Activated T-helper 9 cell treated with anti-CD3 and anti-CD28 coated beads, Interleukin-2, amount 50 U/mL, for 16 hours (primary cell): ENCODE measurements around the gene C2orf81.
"Not testable (repeated sequence)": the region's sequence is repeated elsewhere in the genome, so short reads cannot be mapped to it uniquely, and the experiment has no call there.

Source experiments
- DNase-seq: peaks from one replicate; pipeline ENCODE4 v3.0.0-alpha.2; 2020; ENCODE audit warnings: low read depth

The C2orf81 gene

DNA sequence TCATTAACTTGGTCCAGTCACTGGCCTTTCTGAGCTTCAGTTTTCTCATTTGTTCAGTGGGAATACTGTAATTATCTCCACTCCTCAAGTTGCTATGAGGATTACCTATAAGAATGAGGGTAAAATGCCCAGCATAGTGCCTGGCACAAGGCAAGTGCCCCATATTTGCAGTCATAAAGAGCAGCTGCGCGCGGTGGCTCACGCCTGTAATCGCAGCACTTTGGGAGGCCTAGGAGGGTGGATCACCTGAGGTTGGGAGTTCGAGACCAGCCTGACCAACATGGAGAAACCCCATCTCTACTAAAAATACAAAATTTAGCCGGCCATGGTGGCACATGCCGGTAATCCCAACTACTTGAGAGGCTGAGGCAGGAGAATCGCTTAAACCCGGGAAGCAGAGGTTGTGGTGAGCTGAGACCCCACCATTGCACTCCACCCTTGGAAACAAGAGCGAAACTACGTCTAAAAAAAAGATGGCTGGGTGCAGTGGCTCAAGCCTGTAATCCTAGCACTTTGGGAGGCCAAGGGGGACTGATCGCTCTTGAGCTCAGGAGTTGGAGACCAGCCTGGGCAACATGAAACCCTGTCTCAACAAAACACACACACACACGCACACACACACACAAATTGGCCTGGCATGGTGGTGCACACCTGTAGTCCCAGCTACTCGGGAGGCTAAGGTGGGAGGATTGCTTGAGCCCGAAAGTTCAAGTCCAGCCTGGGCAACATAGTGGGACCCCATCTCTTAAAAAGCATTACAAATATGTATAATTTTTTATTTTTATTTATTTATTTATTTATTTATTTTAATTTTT lies 21.3 kb upstream of the C2orf81 start:
- not testable (repeated sequence) for DNase-seq

DNA sequence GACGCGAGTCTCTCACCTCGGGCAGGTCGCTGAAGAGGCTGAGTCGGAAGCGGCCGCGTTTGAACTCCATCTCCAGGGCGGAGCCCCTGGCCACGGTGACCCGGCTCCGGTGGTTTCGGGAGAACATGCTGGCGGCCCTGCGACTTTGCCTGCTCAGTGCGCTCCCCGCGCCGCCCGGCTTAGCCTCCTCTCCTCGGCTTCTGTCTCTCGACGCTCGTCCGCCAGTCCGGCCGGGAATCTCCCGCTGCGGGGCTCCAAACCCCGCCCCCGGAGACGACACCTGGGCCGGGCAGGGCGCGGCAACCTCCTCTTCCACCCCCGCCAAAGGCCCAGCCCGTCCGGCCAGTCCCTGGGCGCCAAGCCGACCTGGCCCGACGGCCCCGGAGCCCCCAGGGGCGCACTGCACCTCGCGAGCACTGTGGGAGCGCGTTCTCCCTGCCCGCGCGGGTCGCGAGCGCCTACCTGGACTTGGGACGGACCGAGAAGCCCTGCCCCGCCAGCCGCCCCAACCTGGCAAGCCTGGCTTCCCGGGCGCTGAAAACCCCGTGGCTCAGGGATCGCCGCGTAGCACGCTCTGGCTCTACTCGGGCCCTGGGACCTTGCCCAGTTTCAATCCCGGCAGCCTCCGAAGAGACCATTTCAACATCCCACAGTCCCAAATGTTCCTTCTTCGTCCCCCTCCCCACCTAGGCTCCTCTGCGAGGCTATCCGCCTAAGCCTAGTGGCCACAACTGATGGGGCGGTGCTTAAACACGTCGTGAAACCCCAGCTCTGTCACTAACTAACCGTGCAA lies 20.5 kb upstream of the C2orf81 start, which contains the start of gene RTKN:
Gene RTKN, minus strand, starts transcription at position 248 of the 793 bp plus-strand sequence. Its CDS starts 121 bp downstream, at position 127.
- no peak for DNase-seq

DNA sequence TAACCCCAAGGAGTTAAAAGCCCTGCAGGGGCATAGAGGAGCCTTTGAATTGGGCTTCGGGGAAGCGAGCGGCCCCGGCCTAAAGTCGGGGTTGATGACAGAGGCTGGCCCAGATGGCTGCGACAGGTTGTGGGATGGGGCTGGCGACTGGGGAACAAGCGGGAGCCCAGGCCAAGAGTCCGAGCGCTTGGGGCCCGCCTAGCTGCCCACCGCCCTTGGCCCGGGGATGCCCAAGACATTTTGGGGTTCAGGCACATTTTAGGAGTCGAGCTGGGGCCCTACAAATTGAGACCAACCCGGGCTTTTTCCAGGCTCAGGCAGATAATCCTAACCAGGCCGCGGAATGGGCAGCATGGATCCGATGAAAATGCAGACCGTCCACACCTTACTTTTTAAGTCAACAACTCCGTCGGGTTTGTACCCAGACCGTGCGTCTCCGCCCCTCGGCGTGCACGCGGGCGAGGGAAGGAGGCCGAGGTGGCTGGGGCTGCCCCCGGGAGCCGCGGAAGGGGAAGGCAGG lies 19.8 kb upstream of the C2orf81 start:
- no peak for DNase-seq

DNA sequence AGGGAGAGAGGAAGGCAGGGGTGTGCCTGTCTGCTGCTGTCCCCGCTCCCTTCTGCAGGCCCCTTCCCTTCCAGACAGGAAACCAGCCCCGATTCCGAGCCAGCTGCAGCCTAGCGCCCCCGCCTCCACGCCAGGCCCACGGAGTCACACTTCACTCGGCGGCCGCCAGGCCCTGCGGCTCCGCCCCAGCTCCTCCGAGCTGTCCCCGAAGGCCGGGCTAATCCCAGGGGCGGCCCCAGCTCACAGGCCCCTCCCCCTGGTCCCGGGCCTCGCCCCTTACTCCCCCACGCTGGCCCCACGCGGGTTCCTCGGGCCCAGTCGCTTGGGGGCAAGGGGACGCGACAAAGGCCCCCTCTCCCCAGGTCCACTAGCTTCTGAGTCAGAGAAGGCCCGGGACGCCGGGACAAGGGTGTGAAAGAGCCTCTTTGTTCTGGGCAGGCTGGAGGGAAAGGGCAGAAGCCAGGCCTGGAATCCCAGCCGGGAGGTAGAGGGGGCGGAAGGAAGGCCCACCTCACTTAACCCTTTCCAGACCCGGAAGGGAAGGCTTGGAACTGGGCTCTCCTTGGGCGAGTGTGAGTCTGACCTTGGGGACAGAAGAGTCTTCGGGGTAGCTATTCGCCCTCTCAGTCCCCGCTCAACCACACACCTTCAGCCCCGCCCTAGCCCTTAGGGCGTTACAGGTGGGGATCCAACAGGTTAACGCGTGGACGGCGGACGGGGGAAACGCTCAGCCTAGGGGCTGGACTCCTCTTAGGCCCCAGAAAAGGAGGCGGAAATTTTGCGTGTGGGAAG lies 19.2 kb upstream of the C2orf81 start:
- DNase-seq = no peak

DNA sequence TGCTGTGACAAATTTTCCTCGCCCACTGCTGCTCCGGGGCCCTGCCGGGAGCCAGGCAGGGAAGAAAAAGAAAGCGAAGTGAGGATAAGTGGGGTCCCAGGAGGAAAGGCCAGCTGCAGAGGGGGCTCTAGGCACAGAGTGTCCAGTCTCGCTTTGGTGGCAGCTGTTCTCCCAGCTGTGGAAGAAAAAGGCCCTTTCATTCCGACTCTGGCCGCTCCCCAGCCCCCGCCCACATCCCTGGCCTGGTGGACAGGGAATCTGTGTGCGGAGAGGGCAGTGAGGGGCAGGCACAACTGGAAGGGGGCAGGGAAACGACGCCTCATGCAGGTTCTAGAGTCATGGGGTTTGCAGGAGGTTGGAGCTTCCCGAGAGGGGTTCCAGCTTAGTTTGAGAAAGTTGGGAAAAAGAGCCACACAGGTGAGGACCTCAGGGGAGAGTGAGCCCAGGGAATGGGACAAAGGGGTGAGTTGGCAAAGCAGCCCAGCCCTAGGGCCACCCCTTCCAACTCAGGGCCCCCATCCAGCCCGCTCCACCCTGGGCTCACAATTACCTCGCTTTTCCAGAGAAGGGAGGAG lies 18.5 kb upstream of the C2orf81 start:
- no peak for DNase-seq

DNA sequence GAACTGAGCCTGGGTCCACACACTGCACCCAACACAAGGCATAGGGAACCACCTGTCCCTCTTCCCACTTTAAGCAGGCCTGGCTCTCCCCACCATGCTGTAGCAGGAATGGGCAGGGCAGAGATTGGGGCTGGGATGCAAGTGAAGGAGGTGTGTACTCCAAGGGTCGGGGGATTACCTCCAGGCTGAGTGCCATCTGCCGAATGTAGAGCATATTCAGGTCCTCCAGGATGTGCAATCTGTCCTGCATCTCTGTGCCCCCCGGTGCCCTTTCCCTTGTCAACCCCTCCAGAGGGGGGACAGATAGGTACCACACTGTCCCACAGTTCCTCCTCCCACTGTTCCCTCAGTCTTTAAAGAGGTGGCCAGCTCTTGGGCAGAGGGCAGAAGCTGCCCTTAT lies 18.0 kb upstream of the C2orf81 start:
- no peak for DNase-seq

DNA sequence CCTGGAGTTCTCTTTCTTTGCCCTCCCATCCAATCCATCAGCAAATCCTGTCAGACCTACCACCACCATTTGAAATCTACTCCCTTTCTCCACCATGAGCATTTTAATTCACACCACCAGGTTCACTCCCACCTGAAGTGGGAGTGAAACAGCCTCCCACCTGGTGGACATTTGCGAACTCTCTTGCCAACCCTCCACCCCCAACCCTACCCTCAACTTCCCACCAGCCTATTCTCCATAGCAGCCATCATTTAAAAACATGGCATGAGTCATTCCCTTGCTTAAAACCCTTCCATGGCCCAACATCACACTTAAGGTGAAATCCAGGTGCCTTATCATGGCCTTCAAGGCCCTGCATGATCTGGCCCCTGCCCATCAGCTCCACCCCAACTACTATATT lies 16.8 kb upstream of the C2orf81 start:
- no peak for DNase-seq

DNA sequence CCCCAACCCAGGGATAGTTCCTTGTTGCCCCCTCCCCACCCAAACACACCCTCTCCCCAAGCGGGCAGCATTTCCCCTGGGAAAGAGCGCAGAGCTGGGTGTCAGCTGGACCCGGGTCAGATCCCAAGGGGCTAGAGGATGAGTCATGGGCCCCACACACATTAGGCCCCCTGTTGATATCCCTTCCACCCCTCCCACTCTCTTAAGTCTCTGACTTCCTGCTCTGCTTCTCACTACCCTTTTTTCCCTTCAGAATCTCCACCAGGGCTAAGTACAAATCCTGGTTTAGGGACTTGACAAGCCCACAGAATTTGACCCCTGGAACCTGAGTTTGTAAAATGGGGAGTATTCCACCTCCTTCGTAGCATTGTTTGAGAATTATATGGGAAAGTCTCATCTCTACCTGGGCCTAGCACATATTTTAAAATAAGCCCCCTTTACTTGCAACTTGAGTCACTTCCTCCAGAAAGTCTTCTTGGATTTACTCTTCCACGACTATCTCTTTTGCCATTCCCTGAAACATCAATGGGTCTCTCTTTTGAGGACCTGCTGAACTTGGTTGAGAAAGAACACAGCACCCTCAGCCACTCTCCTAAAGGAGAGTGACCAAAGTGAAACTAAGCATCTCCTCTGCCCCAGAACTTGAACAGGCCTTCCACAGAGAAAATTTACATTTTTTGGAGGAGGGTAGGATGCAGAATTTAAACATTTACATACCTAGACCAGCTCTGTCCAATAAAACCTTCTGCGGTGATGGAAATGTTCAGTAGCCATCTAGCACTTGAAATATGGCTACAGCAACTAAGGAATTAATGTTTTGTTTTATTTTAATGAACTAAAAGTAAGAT lies 15.7 kb upstream of the C2orf81 start:
- no peak for DNase-seq

DNA sequence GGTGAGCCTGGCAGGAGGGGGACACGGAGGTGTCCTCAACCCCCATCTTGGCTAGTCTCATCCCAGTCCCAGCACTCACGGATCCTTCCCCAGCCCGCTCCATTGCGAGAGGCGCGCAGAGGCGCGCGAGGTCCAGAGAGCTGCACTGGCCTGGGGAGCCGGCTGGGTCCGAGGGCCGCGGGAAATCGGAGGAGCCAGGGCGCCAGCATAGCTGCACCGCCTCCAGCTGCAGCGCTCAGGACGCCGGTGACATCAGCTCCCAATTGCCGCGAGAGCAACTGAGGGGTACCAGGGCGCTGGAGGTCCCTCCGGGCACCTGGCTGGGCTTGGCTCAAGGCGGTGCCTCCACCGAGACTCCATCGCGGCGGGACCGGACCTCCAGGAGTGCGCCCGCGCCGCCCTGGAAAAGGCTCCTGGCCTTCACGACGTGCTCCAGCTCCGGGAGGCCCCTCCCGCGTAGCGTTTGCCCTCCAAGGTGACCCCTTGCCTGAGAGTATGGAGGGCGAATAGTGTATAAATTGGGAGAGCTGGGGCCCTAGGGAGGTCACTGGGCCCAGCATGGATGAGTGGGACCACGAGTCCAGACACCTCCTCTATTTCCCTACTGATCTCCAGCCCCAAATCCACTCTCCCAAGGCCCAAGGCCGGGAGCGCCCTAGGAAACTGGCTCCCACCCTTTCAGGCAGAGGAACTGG lies 14.8 kb upstream of the C2orf81 start:
- DNase-seq = no peak

DNA sequence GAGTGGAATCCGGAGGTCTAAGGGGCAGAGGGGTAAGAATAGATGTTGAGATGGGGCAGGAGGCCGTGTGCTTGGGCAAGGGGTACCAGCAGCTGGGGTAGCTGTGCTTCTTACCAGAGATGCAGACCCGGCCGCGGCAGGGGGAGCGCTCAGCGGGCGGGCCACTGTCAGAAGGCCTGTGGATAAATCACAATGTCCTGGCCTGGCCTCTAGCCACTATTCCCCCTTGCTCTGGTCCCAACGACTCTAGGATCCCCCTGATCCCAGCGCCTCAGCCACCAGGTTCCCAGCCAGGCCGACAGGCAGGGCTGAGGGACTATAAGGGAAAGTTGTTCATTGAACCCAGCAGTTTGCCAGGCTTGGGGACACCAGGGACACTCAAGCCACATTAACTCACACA lies 9.1 kb upstream of the C2orf81 start:
- DNase-seq = no peak

DNA sequence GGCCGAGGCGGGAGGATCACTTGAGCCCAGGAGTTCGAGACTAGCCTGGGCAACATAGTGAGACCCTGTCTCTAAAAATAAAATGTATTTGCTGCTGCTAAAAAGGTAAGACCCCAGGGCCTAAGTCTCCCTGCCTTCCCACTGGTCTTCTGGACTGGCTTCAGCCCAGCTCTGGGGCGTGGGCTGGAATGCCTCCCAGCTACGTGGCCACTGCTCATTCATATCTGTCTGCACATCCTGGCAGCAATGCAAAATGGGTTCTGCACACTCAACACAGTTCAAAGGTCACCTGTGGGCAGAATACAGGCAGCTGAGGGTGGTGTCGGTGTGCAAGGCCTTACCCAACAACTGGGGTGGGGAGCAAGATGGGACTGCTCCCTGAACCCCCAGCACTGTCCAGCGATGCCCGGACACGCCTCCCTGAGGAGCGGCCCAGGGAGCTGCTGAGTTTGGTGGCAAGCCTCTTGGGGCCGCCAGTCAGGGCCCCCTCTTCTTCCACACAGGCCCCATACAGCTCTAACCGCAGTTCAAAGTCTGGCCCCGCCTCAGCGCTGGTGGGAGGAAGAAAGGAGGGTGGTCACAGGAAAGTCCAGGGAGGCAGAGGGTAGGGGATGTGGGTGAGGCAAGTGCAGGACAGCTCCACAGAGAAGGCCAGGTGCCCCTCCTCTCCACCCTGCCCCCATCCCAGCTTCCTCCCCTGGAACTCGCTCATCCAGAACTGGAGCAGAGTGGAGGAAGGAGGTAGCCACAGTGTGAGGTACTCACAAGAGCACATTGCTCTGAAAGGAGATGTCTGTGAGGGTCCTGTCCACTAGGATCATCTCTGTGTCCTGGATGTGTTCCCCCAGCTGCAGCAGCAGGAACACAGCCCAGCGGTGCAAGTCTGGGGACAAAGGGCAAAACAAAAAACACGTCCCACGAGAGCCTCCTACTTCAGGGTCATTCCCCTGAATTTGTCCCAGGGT lies 8.3 kb upstream of the C2orf81 start:
- DNase-seq = no peak

DNA sequence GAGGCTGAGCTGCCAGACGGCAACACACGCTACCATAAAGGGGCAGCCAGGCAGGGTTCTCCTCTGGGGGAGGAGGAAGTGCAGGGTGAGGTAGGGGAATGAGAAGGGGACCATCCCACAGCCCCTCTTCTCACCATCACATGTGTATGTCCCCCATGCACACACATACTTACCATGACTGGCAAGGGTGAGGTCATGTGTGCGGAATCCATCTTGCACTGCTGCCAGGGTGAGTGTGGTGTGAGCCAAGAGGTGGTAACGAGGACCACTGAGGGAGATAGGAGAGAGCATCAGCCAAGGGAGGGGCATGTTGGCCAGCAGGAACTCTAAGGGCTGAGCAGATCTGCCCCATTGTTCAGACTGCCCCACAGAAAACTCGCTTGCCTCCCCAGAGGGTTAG lies 7.3 kb upstream of the C2orf81 start:
- no peak for DNase-seq

DNA sequence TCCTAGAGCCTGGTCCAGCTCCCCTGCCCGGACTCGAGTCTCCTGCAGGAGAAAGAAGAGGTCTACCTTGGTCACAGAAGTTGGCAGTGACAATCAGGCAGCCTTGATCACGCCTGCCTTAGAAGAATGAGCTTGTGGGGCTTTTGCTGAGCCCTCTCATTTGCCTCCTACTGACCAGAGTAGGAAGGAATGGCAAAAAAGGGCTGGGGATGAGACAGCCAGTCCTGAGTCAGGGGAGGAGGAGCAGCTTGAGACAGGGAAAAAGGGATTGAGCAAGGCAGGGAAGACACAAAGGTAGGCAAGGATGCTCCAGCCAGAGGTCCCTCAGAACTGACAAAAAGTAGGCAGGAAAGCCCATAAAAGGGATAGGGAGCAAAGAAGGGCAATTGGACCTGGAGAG lies 6.1 kb upstream of the C2orf81 start:
- no peak for DNase-seq

DNA sequence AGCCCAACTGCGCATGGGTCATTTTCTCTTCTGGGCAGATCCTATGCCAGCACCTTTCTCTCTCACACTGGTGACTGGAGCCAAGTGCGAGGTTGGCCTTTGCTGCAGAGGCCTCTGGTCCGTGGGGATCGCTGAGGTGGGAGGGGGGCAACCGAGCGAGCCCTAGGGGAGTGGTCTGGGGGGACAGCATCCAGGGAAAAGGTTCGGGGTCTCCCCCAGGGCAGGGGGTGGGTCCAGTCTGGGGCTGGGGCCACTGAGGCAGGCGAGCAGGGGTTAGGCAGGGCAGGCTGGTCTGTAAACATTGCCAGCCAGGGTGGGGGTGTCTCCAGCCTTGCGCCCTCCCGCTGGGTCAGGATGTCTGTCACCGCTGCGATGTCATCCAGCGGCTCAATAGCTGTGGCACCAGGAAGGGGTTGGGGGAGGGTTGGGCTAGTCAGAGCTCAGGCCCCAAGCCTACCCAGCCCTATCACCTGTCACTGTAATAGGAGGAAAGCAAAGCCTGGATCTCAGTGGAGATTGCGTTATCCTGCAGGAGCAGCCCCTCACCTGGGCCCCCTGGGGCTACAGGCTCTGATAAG lies 4.9 kb upstream of the C2orf81 start:
- DNase-seq = no peak

DNA sequence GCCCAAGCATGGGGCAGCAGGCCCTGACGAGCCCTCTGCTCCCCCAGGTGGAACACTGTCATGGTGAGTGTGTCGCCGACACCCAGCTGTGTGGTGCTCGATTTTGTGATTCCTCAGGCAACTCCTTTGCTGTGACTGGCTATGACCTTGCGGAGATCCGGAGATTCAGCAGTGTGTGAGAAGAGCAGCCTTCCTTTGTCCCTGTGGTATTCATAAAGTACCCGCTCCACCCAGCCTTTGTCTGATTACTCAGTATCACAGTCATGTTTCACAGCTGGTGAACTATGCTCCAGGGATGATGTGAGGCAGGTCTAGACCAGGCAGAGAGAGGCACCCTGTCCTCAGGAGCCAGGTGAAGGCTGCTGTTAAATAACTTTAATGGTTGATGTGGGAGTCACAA lies 4.1 kb upstream of the C2orf81 start:
- DNase-seq = no peak

DNA sequence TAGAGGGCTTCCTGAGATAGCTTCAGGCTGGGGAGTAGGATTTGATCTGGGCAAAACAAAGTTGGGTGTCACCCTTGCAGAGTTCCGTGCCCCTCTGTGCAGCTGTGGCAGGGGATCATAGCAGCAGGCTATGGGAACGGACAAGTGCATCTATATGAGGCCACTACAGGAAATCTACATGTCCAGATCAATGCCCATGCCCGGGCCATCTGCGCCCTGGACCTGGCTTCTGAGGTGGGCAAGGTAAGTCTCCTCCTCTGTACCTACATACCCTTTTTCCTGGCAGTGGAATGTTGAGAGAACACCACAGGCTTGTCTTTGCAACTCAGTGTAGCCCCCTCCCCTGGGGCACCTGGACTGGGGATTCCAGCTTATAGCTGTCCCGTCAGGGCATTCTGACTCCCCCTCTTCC lies 3.6 kb upstream of the C2orf81 start:
- no peak for DNase-seq

DNA sequence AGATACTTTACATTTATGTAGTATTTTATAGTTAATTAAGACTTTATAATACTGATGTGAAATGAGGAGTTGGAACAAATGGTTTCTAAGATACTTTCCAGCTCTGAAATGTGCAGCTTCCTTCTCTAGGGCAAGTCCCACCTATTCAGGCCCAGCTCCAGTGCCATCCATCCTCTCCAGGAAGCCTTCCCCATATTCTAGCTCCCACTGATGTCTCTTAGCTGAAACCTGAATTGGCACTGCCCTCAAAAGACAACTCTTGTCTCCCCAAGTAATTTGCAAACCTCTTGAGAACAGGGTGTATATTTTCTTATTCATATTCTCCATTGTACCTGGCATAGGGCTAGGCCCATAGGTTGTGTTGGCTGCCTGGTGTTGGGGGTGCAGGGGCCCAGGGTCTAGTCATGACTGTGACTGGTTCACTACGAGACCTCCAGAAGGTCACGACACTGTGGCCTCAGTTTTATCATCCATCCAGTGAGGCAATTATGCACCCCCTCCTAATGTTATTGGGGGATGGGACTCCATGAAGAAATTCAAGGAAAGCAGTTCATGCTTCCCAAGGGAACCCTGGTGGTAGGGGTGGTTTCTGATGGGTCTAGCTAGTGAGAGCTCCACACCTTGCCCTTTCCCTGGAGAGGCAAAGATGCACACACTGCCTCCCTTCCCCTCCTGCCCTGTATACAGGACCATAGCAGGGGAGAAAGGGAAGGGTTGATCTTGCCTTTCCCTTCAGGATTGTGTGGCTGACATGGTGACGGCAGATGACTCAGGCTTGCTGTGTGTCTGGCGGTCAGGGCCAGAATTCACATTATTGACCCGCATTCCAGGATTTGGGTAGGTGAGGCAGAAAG lies 2.9 kb upstream of the C2orf81 start:
- DNase-seq = no peak
